OCI-LY3 (cell line): ENCODE data around the gene FCRL1.

ENCODE experiments used
- H2AFZ ChIP-seq: fragments of 200-600, 300-600 bp; shearing (Covaris generic); 2 replicates; pipeline ENCODE4 v1.6.0; 2014; ENCODE audit warnings: antibody characterized with exemption, low read depth, low read length
- H3K27ac ChIP-seq: fragments of 200-600, 300-600 bp; sonication (generic); 2 replicates; pipeline ENCODE4 v1.5.1; 2014; ENCODE audit warnings: mild to moderate bottlenecking, low read length, moderate library complexity, mixed read lengths
- H3K27me3 ChIP-seq: fragments of 200-600, 300-600 bp; sonication (generic); 2 replicates; pipeline ENCODE4 v1.6.1; 2014; ENCODE audit warnings: low read depth, low read length, mixed read lengths
- H3K36me3 ChIP-seq: fragments of 200-600, 300-600 bp; sonication (generic); replicated peaks from 2 replicates; pipeline ENCODE3; 2014; ENCODE audit warnings: low read depth, low read length, mixed read lengths
- H3K4me1 ChIP-seq: fragments of 300-600, 200-600 bp; sonication (generic); 2 replicates; pipeline ENCODE4 v1.6.1; 2014; ENCODE audit warnings: low read length, mixed read lengths
- H3K4me2 ChIP-seq: fragments of 200-600, 300-600 bp; sonication (generic); 2 replicates; pipeline ENCODE4 v1.6.1; 2014; ENCODE audit warnings: low read length, mixed read lengths
- H3K4me3 ChIP-seq: fragments of 300-600, 200-600 bp; sonication (generic); 2 replicates; pipeline ENCODE4 v1.5.1; 2014; ENCODE audit warnings: antibody characterized with exemption, mild to moderate bottlenecking, low read length, moderate library complexity
- H3K79me2 ChIP-seq: fragments of 300-600, 200-600 bp; shearing (Covaris generic); 2 replicates; pipeline ENCODE4 v1.6.1; 2014; ENCODE audit warnings: mild to moderate bottlenecking, low read length, mixed read lengths
- H3K9ac ChIP-seq: fragments of 300-600, 200-600 bp; shearing (Covaris generic); 2 replicates; pipeline ENCODE4 v1.6.0; 2014; ENCODE audit warnings: mild to moderate bottlenecking, low read length, moderate library complexity
- H3K9me3 ChIP-seq: fragments of 200-600, 300-600 bp; shearing (Covaris generic); 2 replicates; pipeline ENCODE4 v1.6.1; 2014; ENCODE audit warnings: low read length, mixed read lengths; ENCODE audit not compliant: insufficient read depth
- H4K20me1 ChIP-seq: fragments of 200-600, 300-600 bp; sonication (generic); 2 replicates; pipeline ENCODE4 v1.6.1; 2016; ENCODE audit warnings: low read length, mixed read lengths; ENCODE audit not compliant: insufficient read depth
- EZH2phosphoT487 ChIP-seq: fragments of 200-600 bp; shearing (Covaris generic); IDR thresholded peaks from 2 replicates; pipeline ENCODE4 v1.6.1; 2018; ENCODE audit warnings: antibody characterized with exemption, mixed run types, low read depth
- TF ChIP-seq, protein P1 (sequence below): fragments of 200-600, 300-600 bp; sonication (generic); IDR thresholded peaks from 2 replicates; pipeline ENCODE4 v1.5.1; 2014; ENCODE audit warnings: antibody characterized with exemption, low read length, low read depth

Gene FCRL1

DNA sequence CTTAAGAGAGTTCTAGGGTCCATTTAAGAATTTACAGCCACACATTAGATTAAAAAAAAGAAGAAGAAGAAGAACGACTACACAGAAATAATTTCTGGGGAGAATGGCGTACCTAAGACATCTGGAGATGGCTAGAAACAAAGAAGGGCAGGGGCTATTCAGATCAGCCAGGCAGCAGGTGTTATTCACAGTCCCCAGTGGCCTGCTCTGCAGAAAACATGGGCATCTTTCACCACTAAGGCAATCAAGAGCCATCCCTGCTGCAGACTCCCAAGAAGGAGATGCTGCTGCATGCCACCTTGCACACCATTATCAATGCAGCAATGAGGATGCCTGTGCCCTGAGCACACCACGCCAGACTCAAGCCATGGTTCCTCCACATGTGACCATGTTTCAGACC, 35.1 kb downstream of the FCRL1 start:
- TF ChIP-seq, protein P1, sequence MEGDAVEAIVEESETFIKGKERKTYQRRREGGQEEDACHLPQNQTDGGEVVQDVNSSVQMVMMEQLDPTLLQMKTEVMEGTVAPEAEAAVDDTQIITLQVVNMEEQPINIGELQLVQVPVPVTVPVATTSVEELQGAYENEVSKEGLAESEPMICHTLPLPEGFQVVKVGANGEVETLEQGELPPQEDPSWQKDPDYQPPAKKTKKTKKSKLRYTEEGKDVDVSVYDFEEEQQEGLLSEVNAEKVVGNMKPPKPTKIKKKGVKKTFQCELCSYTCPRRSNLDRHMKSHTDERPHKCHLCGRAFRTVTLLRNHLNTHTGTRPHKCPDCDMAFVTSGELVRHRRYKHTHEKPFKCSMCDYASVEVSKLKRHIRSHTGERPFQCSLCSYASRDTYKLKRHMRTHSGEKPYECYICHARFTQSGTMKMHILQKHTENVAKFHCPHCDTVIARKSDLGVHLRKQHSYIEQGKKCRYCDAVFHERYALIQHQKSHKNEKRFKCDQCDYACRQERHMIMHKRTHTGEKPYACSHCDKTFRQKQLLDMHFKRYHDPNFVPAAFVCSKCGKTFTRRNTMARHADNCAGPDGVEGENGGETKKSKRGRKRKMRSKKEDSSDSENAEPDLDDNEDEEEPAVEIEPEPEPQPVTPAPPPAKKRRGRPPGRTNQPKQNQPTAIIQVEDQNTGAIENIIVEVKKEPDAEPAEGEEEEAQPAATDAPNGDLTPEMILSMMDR = no peak
- no peak for TF ChIP-seq EZH2phosphoT487
- Histone ChIP-seq H3K4me3 (no peak overlapping the region), H3K9ac (no peak overlapping the region), H4K20me1 (no peaks in the 10 kb centered on the region), H3K4me1 (peaks cover 60% of the 10 kb centered on the region), H3K4me2 (peak overlapping the region; percentile 59), H3K9me3 (no peaks in the 10 kb centered on the region), H3K27ac (peak overlapping the region; percentile 0; the same call in 1 of the 2 replicates), H3K27me3 (no peaks in the 10 kb centered on the region), H3K36me3 (peaks cover 3% of the 10 kb centered on the region), H3K79me2 (no peaks in the 10 kb centered on the region), H2AFZ (no peak overlapping the region)

DNA sequence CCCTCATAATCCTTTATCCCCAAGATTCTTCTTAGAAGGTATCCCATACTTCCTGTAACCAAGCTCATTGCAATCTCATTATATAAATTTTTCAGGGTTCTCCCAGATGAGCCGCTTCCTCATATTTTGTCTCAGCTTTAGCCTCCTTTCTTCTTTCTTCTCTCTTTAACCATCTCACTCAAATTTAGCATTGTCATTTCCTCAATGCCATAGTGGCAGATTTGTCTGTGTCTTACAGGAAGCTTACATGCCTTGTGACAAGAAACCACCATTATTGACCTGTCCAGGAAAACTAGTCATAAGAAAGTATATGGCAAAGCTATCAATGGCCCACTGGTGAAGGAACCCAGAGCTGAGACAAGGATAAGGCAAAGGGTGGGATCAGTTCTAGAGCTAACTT, 37.0 kb downstream of the FCRL1 start:
- Histone ChIP-seq H3K27ac (peak overlapping the region; percentile 20; the same call in 1 of the 2 replicates), H3K4me2 (peak overlapping the region; percentile 59), H3K79me2 (no peaks in the 10 kb centered on the region), H2AFZ (no peak overlapping the region), H3K36me3 (peaks cover under 1% of the 10 kb centered on the region), H3K4me3 (peak overlapping the region; percentile 21), H3K4me1 (peaks cover 77% of the 10 kb centered on the region), H3K9me3 (no peaks in the 10 kb centered on the region), H4K20me1 (no peaks in the 10 kb centered on the region), H3K9ac (peak overlapping the region; percentile 3; the same call in 1 of the 2 replicates), H3K27me3 (peaks cover 7% of the 10 kb centered on the region)
- TF ChIP-seq, protein P1 = no peak
- TF ChIP-seq EZH2phosphoT487 = no peak

DNA sequence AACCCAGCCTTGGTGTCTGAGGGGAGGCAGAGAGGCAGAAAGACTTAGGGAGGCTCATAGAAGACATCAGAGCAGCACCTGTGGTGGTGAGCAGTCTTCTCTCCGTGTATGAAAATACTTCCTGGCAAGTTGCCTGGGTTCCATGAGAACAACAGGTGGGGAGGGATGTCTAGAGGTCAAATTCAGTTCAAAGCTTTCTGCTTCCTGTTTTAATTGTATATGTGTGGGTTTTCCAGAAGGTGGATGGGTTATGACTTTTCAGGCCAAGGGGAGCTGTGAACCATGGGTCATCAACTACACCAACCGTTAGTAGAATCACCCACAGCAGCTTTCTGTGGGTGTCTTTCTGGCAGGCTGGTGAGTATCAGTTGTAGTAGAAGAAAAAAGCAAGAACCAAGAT, 38.9 kb downstream of the FCRL1 start:
- H3K36me3 ChIP-seq = no peaks in the 10 kb centered on the region
- H3K27me3 ChIP-seq = peaks cover 14% of the 10 kb centered on the region
- no peaks in the 10 kb centered on the region for H4K20me1 ChIP-seq
- peak overlapping the region; percentile 32 for H3K4me2 ChIP-seq
- no peak for TF ChIP-seq EZH2phosphoT487
- TF ChIP-seq, protein P1 = no peak
- no peaks in the 10 kb centered on the region for H3K79me2 ChIP-seq
- no peak overlapping the region for H3K9ac ChIP-seq
- no peak overlapping the region for H2AFZ ChIP-seq
- H3K4me1 ChIP-seq = peaks cover 92% of the 10 kb centered on the region
- H3K4me3 ChIP-seq = no peak overlapping the region
- H3K27ac ChIP-seq = peak overlapping the region; percentile 3; the same call in 1 of the 2 replicates
- no peaks in the 10 kb centered on the region for H3K9me3 ChIP-seq

DNA sequence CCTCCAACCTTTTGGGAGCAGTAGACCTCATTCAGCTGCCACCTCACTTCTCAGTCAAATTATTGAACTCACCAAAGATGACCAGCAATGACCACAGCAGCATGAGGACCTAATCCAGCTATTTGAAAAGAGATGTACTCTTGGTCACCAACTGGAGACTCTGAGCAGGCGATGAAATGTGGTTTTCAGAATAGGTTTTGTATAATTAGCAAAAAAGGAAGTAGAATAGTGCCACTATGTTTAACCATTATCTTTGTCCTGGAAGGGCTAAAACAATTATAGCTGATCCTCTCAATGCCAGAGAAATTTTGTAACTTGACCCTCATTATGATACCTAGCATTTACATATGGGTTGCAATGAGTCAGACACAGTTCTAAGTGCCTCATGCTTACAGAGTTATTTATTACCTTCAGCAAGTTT, 42.9 kb downstream of the FCRL1 start, which contains the start of gene FCRL2:
TSS of gene FCRL2 (minus strand) at position 162 of the 421 bp plus-strand sequence. CDS start at position 103, 59 bp downstream.
- Histone ChIP-seq H3K4me1 (peaks cover 98% of the 10 kb centered on the region), H3K36me3 (no peaks in the 10 kb centered on the region), H3K4me3 (peak within 1 kb of the TSS; percentile 24), H3K27me3 (peaks cover 36% of the 10 kb centered on the region), H2AFZ (no peak within 1 kb of the TSS), H3K9ac (no peak within 1 kb of the TSS; the same call in 1 of the 2 replicates), H3K27ac (peak within 1 kb of the TSS; percentile 10; the same call in 1 of the 2 replicates), H3K9me3 (no peaks in the 10 kb centered on the region), H4K20me1 (no peaks in the 10 kb centered on the region), H3K4me2 (peak within 1 kb of the TSS; percentile 61), H3K79me2 (no peaks in the 10 kb centered on the region)
- TF ChIP-seq EZH2phosphoT487 = no peak
- TF ChIP-seq, protein P1 = no peak
